ACHN (cell line): Measurements from ENCODE around the gene EXOC6.
"Not testable (repeated sequence)": the region's sequence is repeated elsewhere in the genome, so short reads cannot be mapped to it uniquely, and the experiment has no call there.

Experiments used
- DNase-seq: peaks from one replicate; pipeline ENCODE4 v3.0.0-alpha.2; 2015
- in situ Hi-C: cut with HindIII; loops from 2 replicates; pipeline ENCODE4 v1.10.0; 2017; ENCODE audit warnings: low sequenced_read_pairs, low pct_ligation_motif_present, low pct_unique_long_range_greater_than_20kb

Gene EXOC6

GRCh38 chr10:93080350-93081046 is 232.2 kb downstream of the EXOC6 start:
- in situ Hi-C loops, result no loop called here
- peak; percentile 53 for DNase-seq

DNA sequence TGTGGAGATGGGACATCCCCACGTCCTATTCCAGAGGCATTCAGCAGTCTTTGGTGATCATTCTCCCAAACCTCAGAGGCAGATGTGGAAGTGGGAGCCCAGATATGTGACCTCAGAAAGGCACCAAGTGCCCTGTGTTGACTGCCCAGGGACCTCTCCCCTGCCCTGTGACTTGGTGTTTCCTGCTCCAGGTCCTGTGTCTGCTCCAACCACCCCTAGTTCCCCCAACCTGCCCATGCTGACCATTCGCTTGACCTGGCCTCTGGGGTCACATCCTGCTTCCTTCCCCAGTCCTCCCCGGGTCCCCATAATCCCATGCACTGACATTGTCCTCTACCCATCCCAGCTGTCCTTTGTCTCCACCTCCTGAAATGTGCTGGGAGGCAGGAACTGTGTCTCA is 233.0 kb downstream of the EXOC6 start:
- DNase-seq, result no peak
- in situ Hi-C loops, result no loop called here

DNA sequence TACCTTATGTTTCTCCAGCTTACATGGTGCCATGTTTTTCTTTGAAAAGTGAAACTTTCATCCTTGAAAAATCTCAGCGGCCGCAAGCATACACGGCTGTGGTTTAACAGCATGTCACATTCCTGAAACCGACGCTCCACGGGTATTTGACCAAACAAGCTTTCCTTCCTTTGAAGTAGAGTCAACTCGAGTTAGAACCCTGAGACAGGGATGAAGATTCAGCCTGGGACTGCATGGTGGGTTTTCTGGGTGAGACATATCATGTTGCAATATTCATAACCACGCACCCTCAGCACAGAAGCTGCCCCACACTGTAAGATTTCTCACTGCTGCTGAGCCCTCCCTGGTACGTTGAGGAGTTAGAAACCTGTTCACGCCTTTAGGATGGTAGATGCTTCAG is 233.5 kb downstream of the EXOC6 start:
- in situ Hi-C loops, result no loop called here
- DNase-seq, result no peak

GRCh38 chr10:93083743-93084539 is 235.6 kb downstream of the EXOC6 start:
- DNase-seq, result no peak
- in situ Hi-C loops, result no loop called here

GRCh38 chr10:93085272-93085859 is 237.0 kb downstream of the EXOC6 start:
- in situ Hi-C loops, result no loop called here

DNA sequence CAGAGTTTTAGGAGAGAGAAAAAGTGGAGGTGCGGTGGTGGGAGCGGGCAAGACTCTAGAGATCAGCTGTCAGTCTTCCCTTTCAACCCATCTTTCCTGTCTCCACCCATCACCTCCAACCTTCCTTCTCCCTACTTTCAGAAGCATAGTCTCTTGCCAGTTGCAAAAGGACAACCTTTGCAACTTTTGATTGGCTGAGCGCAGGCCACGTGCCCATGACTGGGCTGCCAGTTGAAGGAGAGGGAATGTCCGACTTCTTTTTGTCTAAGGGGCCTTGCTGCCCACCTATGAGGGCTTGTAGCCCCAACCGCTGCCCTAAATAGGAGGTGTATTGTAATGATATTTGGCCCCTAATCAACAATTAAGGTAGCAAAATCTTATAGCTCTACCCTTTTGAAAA is 238.0 kb downstream of the EXOC6 start:
- in situ Hi-C loops, result no loop called here
- DNase-seq, result no peak

More at GRCh38 chr10:93085272-93085859, 237.0 kb downstream of the EXOC6 start:
- no peak for DNase-seq

GRCh38 chr10:93087846-93088245 is 239.5 kb downstream of the EXOC6 start:
- in situ Hi-C loops, result no loop called here
- no peak for DNase-seq

DNA sequence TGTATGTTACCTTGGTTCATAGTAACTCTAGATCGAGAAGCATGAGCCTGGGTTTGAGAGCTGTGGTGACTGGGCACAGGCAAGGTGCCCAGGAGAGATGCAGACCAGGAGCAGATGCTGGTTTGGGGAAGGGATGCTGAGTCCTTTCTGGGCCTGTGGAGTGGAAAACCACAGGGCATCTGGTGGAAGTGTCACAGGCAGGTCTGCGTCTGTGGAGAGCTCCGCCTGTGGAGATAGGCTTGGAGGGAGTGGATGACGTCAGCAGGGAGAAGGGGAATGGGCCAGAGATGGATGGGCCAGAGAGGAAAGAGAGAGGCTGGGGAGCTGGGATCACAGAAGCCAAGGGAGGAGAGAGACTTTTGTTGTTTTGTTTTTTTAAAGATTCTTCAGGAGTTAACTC is 240.1 kb downstream of the EXOC6 start:
- in situ Hi-C loops, result no loop called here

GRCh38 chr10:93090619-93091018 is 242.3 kb downstream of the EXOC6 start:
- in situ Hi-C loops, result no loop called here
- DNase-seq, result no peak

More for the DNA sequence above, 240.1 kb downstream of the EXOC6 start:
- DNase-seq, result no peak

- no peak for DNase-seq
- in situ Hi-C loops, result no loop called here
Measured at GRCh38 chr10:93091960-93092359, 243.6 kb downstream of the EXOC6 start.

GRCh38 chr10:93095225-93095624 is 246.9 kb downstream of the EXOC6 start:
- in situ Hi-C loops, result no loop called here
- no peak for DNase-seq

DNA sequence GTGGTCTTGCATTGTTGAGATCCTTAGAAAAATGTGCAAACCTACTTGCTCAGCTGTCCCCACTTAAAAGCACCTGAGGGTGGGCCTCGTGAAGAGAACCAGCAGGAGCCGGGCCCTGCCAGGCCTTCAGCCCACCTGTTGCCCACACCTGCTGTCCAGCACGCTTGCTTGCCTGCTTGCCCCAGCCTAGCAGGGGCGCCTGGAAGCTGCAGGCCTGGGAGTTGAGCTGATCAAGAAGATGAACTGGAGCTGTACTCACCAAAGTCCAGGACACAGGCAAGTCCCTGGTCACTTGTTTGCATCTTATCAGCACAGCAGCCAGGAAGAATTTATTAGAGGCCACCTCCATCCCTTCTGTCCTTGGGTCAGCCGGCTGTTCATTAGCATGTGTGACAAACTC is 248.6 kb downstream of the EXOC6 start:
- in situ Hi-C loops, result no loop called here
- no peak for DNase-seq

GRCh38 chr10:93097386-93097785 is 249.1 kb downstream of the EXOC6 start:
- in situ Hi-C loops, result no loop called here
- no peak for DNase-seq

GRCh38 chr10:93098816-93099215 is 250.5 kb downstream of the EXOC6 start:
- DNase-seq, result no peak
- in situ Hi-C loops, result no loop called here

- DNase-seq, result no peak
- in situ Hi-C loops, result loop anchor here (25.0 kb wide), 1 partner anchor 188 kb away; no protein-coding TSS in a partner anchor
Measured at GRCh38 chr10:93099670-93100069, 251.3 kb downstream of the EXOC6 start.

- DNase-seq, result not testable (repeated sequence)
- in situ Hi-C loops, result loop anchor here (25.0 kb wide), 1 partner anchor 186 kb away; no protein-coding TSS in a partner anchor
Measured at GRCh38 chr10:93101148-93101547, 252.8 kb downstream of the EXOC6 start.

DNA sequence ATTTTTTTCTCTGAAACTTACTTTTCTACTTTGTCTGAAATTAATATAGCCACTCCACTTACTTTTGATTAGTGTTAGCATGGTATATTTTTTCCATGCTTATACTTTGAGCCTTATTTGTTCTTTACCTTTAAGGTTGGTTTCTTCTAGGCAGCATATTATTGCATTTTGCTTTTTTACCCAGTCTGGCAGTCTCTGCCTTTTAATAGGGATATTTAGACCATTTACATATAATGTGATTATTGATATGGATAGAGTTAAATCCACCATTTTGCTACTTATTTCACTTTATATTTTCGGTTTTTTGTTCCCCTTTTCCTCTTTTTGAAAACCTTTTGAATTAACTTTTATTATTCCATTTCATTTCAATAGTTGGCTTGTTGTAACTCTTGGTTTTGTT is 255.6 kb downstream of the EXOC6 start:
- in situ Hi-C loops, result loop anchor here (25.0 kb wide), 1 partner anchor 183 kb away; no protein-coding TSS in a partner anchor

DNA sequence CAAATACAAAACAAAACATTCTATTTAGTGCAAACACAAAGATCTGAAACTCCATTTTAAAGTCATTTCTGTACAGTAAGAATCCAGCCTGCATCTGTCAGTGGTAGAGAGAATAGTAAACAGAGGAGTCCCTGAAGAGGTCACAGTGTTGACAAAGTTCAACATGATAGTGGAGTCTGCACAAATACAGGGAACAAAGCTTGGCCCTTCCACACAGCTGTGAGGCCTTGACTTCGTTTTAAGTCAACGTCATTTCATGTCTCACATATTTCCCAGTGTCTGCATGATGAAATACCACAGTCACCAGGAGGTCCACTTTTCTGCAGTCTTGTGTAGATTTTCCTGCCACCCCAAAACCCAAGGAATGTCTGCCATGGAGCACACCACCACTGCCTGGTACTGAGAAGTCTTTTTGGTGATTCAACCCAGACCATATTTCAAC is 258.3 kb downstream of the EXOC6 start:
- in situ Hi-C loops, result loop anchor here (25.0 kb wide), 1 partner anchor 181 kb away; no protein-coding TSS in a partner anchor
- DNase-seq, result no peak

More for the DNA sequence above, 255.6 kb downstream of the EXOC6 start:
- no peak for DNase-seq
